ENCODE measurements around the gene LRRC7.
A peak's percentile ranks its signal among the peaks of the same experiment; 100 is the strongest.

Gene LRRC7

GRCh38 chr1:70093250-70093975, 525.7 kb downstream of the LRRC7 start:
- no peak for DNase-seq (ENCODE audit: low spot score)

- no peak for DNase-seq (ENCODE audit: low spot score)
Measured at GRCh38 chr1:70101231-70101630, 533.5 kb downstream of the LRRC7 start.

DNA sequence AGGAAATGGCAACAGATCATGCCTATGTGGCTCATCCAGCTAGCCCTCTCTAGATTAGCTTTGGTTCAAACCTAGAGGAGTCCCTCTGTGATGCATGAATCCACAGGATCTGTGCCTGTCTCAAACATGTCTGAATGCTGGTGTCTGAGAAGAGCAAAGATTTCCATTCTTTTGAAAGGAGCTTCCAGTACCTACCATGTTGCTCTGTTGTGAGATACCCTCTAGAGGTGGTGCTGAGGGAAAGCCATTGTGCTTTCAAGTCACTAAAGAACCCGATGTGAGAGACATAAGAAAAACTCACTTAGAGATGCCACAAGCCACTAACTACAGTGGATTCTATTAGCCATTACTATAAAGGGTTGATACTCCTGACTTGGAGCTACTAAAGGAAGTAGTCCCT, 534.1 kb downstream of the LRRC7 start:
- DNase-seq (ENCODE audit: low spot score) = no peak

DNA sequence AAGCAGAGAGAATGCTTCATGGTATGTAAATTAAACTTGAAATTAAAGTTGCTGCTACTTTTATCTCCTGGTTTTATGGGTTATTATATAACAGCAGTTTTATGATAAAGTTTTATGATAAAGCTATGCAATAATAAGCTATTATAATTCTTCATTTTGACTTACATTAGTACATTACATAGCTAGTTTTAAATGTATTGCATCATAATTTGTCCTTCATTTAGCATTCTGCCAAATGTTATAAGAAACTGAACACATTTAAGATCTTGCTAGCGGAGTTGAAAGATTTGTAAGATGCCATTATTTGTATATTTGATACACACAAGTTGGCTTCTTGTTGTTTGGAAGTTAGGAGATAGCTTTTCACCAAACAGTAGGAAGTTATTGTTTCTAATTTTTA, 536.0 kb downstream of the LRRC7 start:
- DNase-seq (ENCODE audit: low spot score) = no peak

GRCh38 chr1:70109241-70109640, 541.5 kb downstream of the LRRC7 start:
- DNase-seq (ENCODE audit: low spot score) = no peak

DNA sequence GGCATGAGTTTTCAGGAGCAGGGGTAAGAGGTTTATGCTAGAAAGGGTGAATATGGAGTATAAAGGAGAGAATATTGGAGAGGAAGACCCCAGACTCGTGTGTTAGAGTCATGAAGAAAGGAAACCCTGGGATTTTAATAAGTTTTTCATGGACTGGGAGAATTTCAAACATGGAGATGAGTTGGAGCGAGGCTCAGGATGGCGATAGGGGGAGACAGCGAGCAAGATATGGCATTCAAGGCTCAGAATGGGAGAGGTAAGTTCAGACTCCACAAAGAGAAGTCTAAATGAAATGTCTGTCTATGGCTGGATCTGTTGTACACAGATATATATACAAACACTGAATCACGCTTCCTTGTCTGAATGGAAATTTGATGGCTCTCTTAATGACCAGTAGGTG, 545.1 kb downstream of the LRRC7 start:
- DNase-seq (ENCODE audit: low spot score) = no peak

- DNase-seq (ENCODE audit: low spot score) = no peak
Measured at GRCh38 chr1:70115315-70115714, 547.6 kb downstream of the LRRC7 start.

- DNase-seq (ENCODE audit: low spot score) = no peak
Measured at GRCh38 chr1:70117046-70117445, 549.3 kb downstream of the LRRC7 start.

- DNase-seq (ENCODE audit: low spot score) = no peak
Measured at GRCh38 chr1:70134148-70134547, 566.4 kb downstream of the LRRC7 start.

- DNase-seq (ENCODE audit: low spot score) = no peak
Measured at GRCh38 chr1:70140343-70140742, 572.6 kb downstream of the LRRC7 start.

- no peak for DNase-seq (ENCODE audit: low spot score)
Measured at GRCh38 chr1:70140894-70141293, 573.2 kb downstream of the LRRC7 start.

- no peak for DNase-seq (ENCODE audit: low spot score)
Measured at GRCh38 chr1:70142075-70142474, 574.4 kb downstream of the LRRC7 start.

GRCh38 chr1:70143048-70143659, 575.4 kb downstream of the LRRC7 start:
- DNase-seq (ENCODE audit: low spot score) = no peak

- DNase-seq (ENCODE audit: low spot score) = no peak
Measured at GRCh38 chr1:70146488-70146887, 578.8 kb downstream of the LRRC7 start.

GRCh38 chr1:70150444-70150843, 582.7 kb downstream of the LRRC7 start:
- DNase-seq (ENCODE audit: low spot score) = no peak

GRCh38 chr1:70153739-70154138, 586.0 kb downstream of the LRRC7 start:
- no peak for DNase-seq (ENCODE audit: low spot score)

GRCh38 chr1:70156529-70157120, 588.9 kb downstream of the LRRC7 start:
- peak; percentile 14 for DNase-seq (ENCODE audit: low spot score)

GRCh38 chr1:70164350-70164749, 596.6 kb downstream of the LRRC7 start:
- no peak for DNase-seq (ENCODE audit: low spot score)

DNA sequence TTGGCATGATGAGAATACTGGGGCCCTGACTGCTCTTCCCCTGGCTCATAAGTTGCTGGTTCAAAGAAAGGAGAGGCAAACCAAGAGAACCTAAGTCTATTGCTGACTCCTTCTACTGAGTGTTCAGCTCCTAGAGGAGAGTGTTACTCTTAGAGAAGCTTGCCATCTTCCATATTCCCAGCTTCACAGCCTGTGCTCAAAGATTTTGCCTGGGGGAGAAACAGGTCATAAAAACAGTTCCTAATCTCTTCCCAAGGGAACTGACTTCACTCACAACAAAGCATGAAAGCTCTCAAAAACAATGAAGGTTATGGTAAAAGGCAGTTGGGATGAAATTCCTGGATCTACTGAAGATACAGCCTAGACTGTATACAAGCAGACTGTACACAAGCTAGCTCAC, 600.6 kb downstream of the LRRC7 start:
- no peak for DNase-seq (ENCODE audit: low spot score)

- DNase-seq (ENCODE audit: low spot score) = no peak
Measured at GRCh38 chr1:70169018-70169839, 601.5 kb downstream of the LRRC7 start.

DNA sequence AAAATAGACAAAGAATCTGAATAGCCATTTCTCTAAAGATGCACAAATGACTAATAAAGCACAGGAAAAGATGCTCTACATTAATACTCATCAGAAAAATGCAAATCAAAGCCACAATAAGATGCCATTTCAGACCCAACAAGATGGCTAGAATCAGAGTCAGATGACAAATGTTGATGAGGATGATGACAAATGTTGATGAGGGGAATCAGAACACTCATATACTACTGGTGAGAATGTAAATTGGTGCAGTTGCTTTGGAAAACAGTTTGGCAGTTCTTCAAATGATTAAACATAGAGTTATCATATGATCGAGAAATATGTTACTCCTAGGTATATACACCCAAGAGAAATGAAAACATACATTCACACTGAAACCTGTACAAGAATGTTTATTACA, 603.8 kb downstream of the LRRC7 start:
- DNase-seq (ENCODE audit: low spot score) = no peak

All from hematopoietic multipotent progenitor cell treated with erythropoietin and hydrocortisone succinate and interleukin-3 and kit ligand, for 15 days (in vitro differentiated cells).